Astrocyte of the cerebellum (primary cell): Measurements from ENCODE around the gene AP5M1.
"Not testable (repeated sequence)": the region's sequence is repeated elsewhere in the genome, so short reads cannot be mapped to it uniquely, and the experiment has no call there.

Source experiments
- DNase-seq: peaks from one replicate; pipeline ENCODE4 v3.0.0-alpha.2; 2011; ENCODE audit warnings: low read depth
- H3K4me3 ChIP-seq: 2 replicates; pipeline ENCODE4 v1.5.1; 2011; ENCODE audit warnings: mild to moderate bottlenecking, low read depth, low read length, moderate library complexity
- CTCF ChIP-seq: IDR thresholded peaks from 2 replicates; pipeline ENCODE4 v1.5.1; 2012; ENCODE audit warnings: low read length, low read depth, moderate library complexity, mild to moderate bottlenecking; ENCODE audit errors: missing control alignments
- in situ Hi-C: cut with HindIII; loops from 2 replicates; pipeline ENCODE4 v1.10.0; 2017; ENCODE audit warnings: low sequenced_read_pairs

Gene AP5M1, protein sequence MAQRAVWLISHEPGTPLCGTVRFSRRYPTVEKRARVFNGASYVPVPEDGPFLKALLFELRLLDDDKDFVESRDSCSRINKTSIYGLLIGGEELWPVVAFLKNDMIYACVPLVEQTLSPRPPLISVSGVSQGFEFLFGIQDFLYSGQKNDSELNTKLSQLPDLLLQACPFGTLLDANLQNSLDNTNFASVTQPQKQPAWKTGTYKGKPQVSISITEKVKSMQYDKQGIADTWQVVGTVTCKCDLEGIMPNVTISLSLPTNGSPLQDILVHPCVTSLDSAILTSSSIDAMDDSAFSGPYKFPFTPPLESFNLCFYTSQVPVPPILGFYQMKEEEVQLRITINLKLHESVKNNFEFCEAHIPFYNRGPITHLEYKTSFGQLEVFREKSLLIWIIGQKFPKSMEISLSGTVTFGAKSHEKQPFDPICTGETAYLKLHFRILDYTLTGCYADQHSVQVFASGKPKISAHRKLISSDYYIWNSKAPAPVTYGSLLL

GRCh38 chr14:57268161-57269069, at the start of gene AP5M1, which contains the start of gene EXOC5:
Gene AP5M1, plus strand, starts transcription at chr14:57268971. Its CDS starts 344 bp downstream, at chr14:57269315.
Gene EXOC5, minus strand, starts transcription at chr14:57268905. Its CDS starts 257 bp downstream, at chr14:57268648.
- no peak for TF ChIP-seq CTCF
- peak within 1 kb of the TSS; percentile 83 for H3K4me3 ChIP-seq
- in situ Hi-C loops = no loop called here
- peak; percentile 79 for DNase-seq

DNA sequence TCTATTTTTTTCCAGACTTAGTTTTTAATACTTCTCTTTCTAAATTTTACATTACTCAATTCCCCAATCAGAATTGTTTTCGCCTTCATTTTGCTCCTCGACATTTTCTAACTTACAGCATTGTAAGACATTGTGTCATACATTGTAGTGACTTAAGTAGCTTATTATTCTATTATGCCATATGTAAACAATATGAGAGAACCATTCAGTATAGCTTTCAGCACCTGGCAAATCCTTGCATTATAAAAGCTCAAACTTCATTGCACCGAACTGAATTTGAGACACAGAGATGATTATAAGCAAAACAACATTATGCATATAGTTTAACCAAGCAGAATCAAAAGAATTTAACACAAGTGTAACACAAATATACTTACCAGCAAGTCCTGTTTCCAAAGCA, 46.8 kb upstream of the AP5M1 start:
- in situ Hi-C loops = no loop called here
- no peak for TF ChIP-seq CTCF
- no peak overlapping the region for H3K4me3 ChIP-seq
- DNase-seq = no peak

DNA sequence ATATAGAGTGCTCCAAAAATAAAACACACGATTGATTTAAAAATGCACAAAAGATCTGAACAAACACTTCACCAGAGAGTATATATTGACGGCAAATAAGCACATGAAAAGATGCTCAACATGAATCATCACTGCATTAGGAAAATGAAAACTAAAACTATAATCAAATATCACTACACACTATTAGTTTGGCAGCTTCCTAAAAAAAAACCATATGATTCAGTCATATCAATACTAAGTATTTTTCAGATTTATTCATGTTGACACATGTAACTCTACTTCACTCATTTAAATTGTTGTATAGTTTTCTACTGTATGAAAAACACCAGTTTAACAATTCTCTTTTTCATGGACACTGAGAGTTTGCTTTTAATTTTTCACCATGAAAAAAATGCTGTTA, 41.7 kb upstream of the AP5M1 start:
- DNase-seq = no peak
- in situ Hi-C loops = no loop called here
- no peak for TF ChIP-seq CTCF
- H3K4me3 ChIP-seq = no peak overlapping the region

GRCh38 chr14:57228320-57228719, 40.5 kb upstream of the AP5M1 start:
- DNase-seq, H3K4me3 ChIP-seq, in situ Hi-C loops: not testable (repeated sequence)

DNA sequence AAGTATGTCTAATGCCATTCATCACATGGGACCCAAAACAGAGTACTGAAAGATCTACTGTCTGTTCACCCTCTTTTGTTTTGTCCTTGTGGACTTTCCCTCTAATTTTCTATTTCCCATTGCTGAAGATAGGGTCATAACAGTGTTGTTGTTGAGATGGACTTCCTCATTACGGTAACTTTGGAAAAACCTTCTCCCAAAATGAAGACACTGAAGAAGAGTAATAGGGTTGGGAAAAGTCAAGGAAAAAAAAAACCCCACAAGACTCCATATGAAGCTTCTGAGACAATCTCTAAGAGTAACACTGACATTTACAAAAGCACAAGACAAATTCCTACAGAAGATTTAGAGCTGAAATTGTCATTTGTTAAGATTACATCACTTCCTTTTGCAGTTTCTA, 36.8 kb upstream of the AP5M1 start:
- in situ Hi-C loops = no loop called here
- DNase-seq = no peak
- H3K4me3 ChIP-seq = no peak overlapping the region
- no peak for TF ChIP-seq CTCF

- H3K4me3 ChIP-seq, DNase-seq, in situ Hi-C loops: not testable (repeated sequence)
Measured at GRCh38 chr14:57240115-57240514, 28.7 kb upstream of the AP5M1 start.

- in situ Hi-C loops = no loop called here
- no peak overlapping the region for H3K4me3 ChIP-seq
- no peak for TF ChIP-seq CTCF
- DNase-seq = no peak
Measured at GRCh38 chr14:57243320-57243719, 25.5 kb upstream of the AP5M1 start.
